IMR-90 (cell line): ENCODE results near the gene FAM204A. TPM values are rescaled to one million over a fixed set of nuclear protein-coding genes. Genes with fewer than 3 reads are reported as not detected.
A peak's percentile ranks its signal among the peaks of the same experiment; 100 is the strongest.

Source experiments
- ATAC-seq: fragments of 200-7000 bp; cut with Tn5 transposase; 2 replicates; pipeline ENCODE4 v1.9.1; 2020; ENCODE audit warnings: low read depth, mild to moderate bottlenecking, moderate library complexity
- BruUV-seq: library from RNA; stranded (reverse); fragments of 400-500 nt; replicated peaks from 2 replicates; lab custom pipeline; 2021; lab: Mats Ljungman, UMichigan
- CTCF ChIA-PET: fragments of 300-600 bp; formaldehyde crosslinking; extraction: SDS; loops from one replicate; lab custom pipeline; 2021; ENCODE audit warnings: antibody characterized with exemption; lab: Yijun Ruan, JAX
- POLR2A ChIA-PET: fragments of 300-600 bp; sonication (Branson Sonifier 250); formaldehyde crosslinking; loops from one replicate; lab custom pipeline; 2022; ENCODE audit warnings: antibody characterized with exemption; ENCODE audit not compliant: unreplicated experiment; lab: Charles Lee
- DNase-seq: peaks from one replicate; pipeline ENCODE4 v3.0.0; 2013
- H2AFZ ChIP-seq: replicated peaks from 2 replicates; pipeline ENCODE3; 2013; ENCODE audit warnings: low read length, mild to moderate bottlenecking; ENCODE audit not compliant: poor library complexity
- H2AK5ac ChIP-seq: 2 replicates; pipeline ENCODE4 v1.6.1; 2013; ENCODE audit warnings: low read depth, low read length, inconsistent platforms
- H2AK9ac ChIP-seq: replicated peaks from 2 replicates; pipeline ENCODE3; 2013; ENCODE audit warnings: mild to moderate bottlenecking, low read depth, low read length, moderate library complexity; ENCODE audit not compliant: poor library complexity
- H2BK120ac ChIP-seq: 2 replicates; pipeline ENCODE4 v1.6.1; 2013; ENCODE audit warnings: low read depth, low read length, inconsistent platforms
- H2BK15ac ChIP-seq: 3 replicates; pipeline ENCODE4 v1.6.1; 2013; ENCODE audit warnings: low read depth, low read length, inconsistent platforms
- H2BK20ac ChIP-seq: 2 replicates; pipeline ENCODE4 v1.6.1; 2013; ENCODE audit warnings: low read depth, mild to moderate bottlenecking, inconsistent platforms, low read length, moderate library complexity
- H2BK5ac ChIP-seq: 2 replicates; pipeline ENCODE4 v1.6.1; 2013; ENCODE audit warnings: mild to moderate bottlenecking, low read depth, low read length, inconsistent platforms; ENCODE audit not compliant: poor library complexity, severe bottlenecking
- H3K14ac ChIP-seq: replicated peaks from 2 replicates; pipeline ENCODE4 v1.6.1; 2013; ENCODE audit warnings: low read depth, low read length, inconsistent platforms
- H3K18ac ChIP-seq: 2 replicates; pipeline ENCODE4 v1.6.1; 2013; ENCODE audit warnings: low read depth, low read length, control low read depth
- H3K23ac ChIP-seq: 2 replicates; pipeline ENCODE4 v1.6.1; 2013; ENCODE audit warnings: low read depth, low read length, inconsistent platforms
- H3K27ac ChIP-seq: 2 replicates; pipeline ENCODE4 v1.5.1; 2013; ENCODE audit warnings: mild to moderate bottlenecking, control low read depth, low read length; ENCODE audit not compliant: insufficient read depth
- H3K27me3 ChIP-seq: 2 replicates; pipeline ENCODE4 v1.6.1; 2013; ENCODE audit warnings: low read length; ENCODE audit not compliant: control insufficient read depth, insufficient read depth
- H3K36me3 ChIP-seq: 2 replicates; pipeline ENCODE4 v1.6.1; 2013; ENCODE audit warnings: low read length, mixed read lengths; ENCODE audit not compliant: control insufficient read depth, insufficient read depth
- H3K4ac ChIP-seq: 2 replicates; pipeline ENCODE4 v1.6.1; 2013; ENCODE audit warnings: low read depth, low read length, inconsistent platforms
- H3K4me1 ChIP-seq: 2 replicates; pipeline ENCODE4 v1.6.1; 2013; ENCODE audit warnings: low read length, mixed read lengths; ENCODE audit not compliant: control insufficient read depth, insufficient read depth
- H3K4me2 ChIP-seq: 2 replicates; pipeline ENCODE4 v1.6.1; 2013; ENCODE audit warnings: low read depth, mild to moderate bottlenecking, control low read depth, low read length, moderate library complexity
- H3K4me3 ChIP-seq: 2 replicates; pipeline ENCODE4 v1.5.1; 2013; ENCODE audit warnings: low read depth, mild to moderate bottlenecking, control low read depth, low read length, moderate library complexity; ENCODE audit not compliant: insufficient read depth
- H3K56ac ChIP-seq: 2 replicates; pipeline ENCODE4 v1.6.1; 2013; ENCODE audit warnings: low read length, inconsistent platforms; ENCODE audit not compliant: insufficient read depth; ENCODE audit errors: extremely low read depth
- H3K79me1 ChIP-seq, 2 experiments: 2 replicates each; pipeline ENCODE4 v1.6.1; 2013; ENCODE audit warnings: low read length in 2 of 2, inconsistent platforms in 1 of 2, low read depth in 1 of 2
- H3K9ac ChIP-seq: 2 replicates; pipeline ENCODE4 v1.6.1; 2013; ENCODE audit warnings: low read depth, low read length, control low read depth
- H3K9me1 ChIP-seq: 2 replicates; pipeline ENCODE4 v1.6.1; 2013; ENCODE audit warnings: low read length, inconsistent platforms; ENCODE audit not compliant: insufficient read depth
- H3K9me3 ChIP-seq: 2 replicates; pipeline ENCODE4 v1.6.1; 2013; ENCODE audit warnings: low read length; ENCODE audit not compliant: control insufficient read depth, insufficient read depth
- H4K20me1 ChIP-seq: 2 replicates; pipeline ENCODE4 v1.6.1; 2013; ENCODE audit warnings: low read length, inconsistent platforms; ENCODE audit not compliant: insufficient read depth
- H4K5ac ChIP-seq: 2 replicates; pipeline ENCODE4 v1.6.1; 2013; ENCODE audit warnings: mild to moderate bottlenecking, low read depth, low read length, control low read depth
- H4K8ac ChIP-seq, 2 experiments: 2 replicates each; pipeline ENCODE4 v1.6.1; 2013; ENCODE audit warnings: low read depth in 2 of 2, low read length in 2 of 2, control low read depth in 1 of 2, inconsistent platforms in 1 of 2
- H4K91ac ChIP-seq: 2 replicates; pipeline ENCODE4 v1.6.1; 2013; ENCODE audit warnings: low read depth, low read length, inconsistent platforms; ENCODE audit not compliant: insufficient read depth
- BHLHE40 ChIP-seq: fragments of 150-350 bp; IDR thresholded peaks from 2 replicates; pipeline ENCODE4 v1.6.1; 2016; ENCODE audit warnings: mild to moderate bottlenecking, low read depth, low read length
- CEBPB ChIP-seq: IDR thresholded peaks from 2 replicates; pipeline ENCODE4 v1.6.1; 2012; ENCODE audit warnings: low read depth, low read length, improper control_type of control experiment
- CTCF ChIP-seq: conservative IDR thresholded peaks from 2 replicates; pipeline ENCODE4 v1.5.1; 2012; ENCODE audit warnings: mild to moderate bottlenecking, low read depth, low read length, improper control_type of control experiment
- FOS ChIP-seq: fragments of 150-350 bp; IDR thresholded peaks from 2 replicates; pipeline ENCODE4 v1.6.1; 2016; ENCODE audit warnings: low read depth, low read length
- MAFK ChIP-seq: IDR thresholded peaks from 2 replicates; pipeline ENCODE4 v1.6.1; 2012; ENCODE audit warnings: low read depth, low read length, improper control_type of control experiment
- MXI1 ChIP-seq: IDR thresholded peaks from 2 replicates; pipeline ENCODE4 v1.6.1; 2012; ENCODE audit warnings: low read depth, mild to moderate bottlenecking, low read length, moderate library complexity, borderline replicate concordance
- POLR2A ChIP-seq: IDR thresholded peaks from 2 replicates; pipeline ENCODE4 v1.6.1; 2012; ENCODE audit warnings: mild to moderate bottlenecking, low read depth, low read length
- RAD21 ChIP-seq: IDR thresholded peaks from 2 replicates; pipeline ENCODE4 v1.6.1; 2012; ENCODE audit warnings: low read length, improper control_type of control experiment
- RFX5 ChIP-seq: IDR thresholded peaks from 2 replicates; pipeline ENCODE4 v1.8.0; 2012; ENCODE audit warnings: low read depth, mild to moderate bottlenecking, low read length, moderate library complexity
- WGBS, 2 experiments: methylation state at CpG; one replicate each; pipeline versions ENCODE4 v1.1.5 to v1.1.7; 2013; ENCODE audit warnings: missing lambda C conversion rate in 2 of 2; ENCODE audit not compliant: insufficient read length in 1 of 2; ENCODE audit errors: extremely low coverage in 2 of 2; 5-methylcytosine and 5-hydroxymethylcytosine counted together
- dilution Hi-C: fragments of 300-500 bp; cut with HindIII; formaldehyde crosslinking; loops from one replicate; pipeline ENCODE4 v1.14.3; 2018; ENCODE audit warnings: low sequenced_read_pairs; ENCODE audit not compliant: unreplicated experiment
- in situ Hi-C: fragments of 300-500 bp; cut with MboI; formaldehyde crosslinking; loops from 3 replicates; pipeline ENCODE4 v1.14.3; 2019; ENCODE audit warnings: low sequenced_read_pairs, inconsistent platforms, mixed read lengths
- intact Hi-C: fragments of 100-400 bp; cut with micrococcal nuclease; formaldehyde crosslinking; loops from 2 replicates; pipeline ENCODE4 v1.10.0; 2022
- polyA plus RNA-seq, 3 experiments: library from polyadenylated mRNA; depleted of rRNA; stranded (reverse); fragments of >200 nt; gene quantifications; 2 replicates each; pipeline ENCODE4 v1.2.3, GENCODE V29; 2012; ENCODE audit warnings: low replicate concordance in 1 of 3
- total RNA-seq: library from RNA; depleted of rRNA; stranded (reverse); fragments of >200 nt; gene quantifications from 2 replicates; pipeline ENCODE4 v1.2.3, GENCODE V29; 2012

The FAM204A gene
- total and polyA plus RNA-seq, 2 of the 4 experiments (the other 2 are of a cell fraction) = 23.6 to 54.3 TPM

- Histone ChIP-seq H4K8ac (no peak overlapping the region), H2BK120ac (no peak overlapping the region), H3K4me2 (peak overlapping the region; percentile 77), H3K4ac (no peak overlapping the region), H3K27ac (peak overlapping the region; percentile 38; the same call in 1 of the 2 replicates), H2AFZ (peak overlapping the region; percentile 5), H3K9me3 (no peaks in the 10 kb centered on the region), H3K79me1 (no peaks in the 10 kb centered on the region), H3K56ac (no peak overlapping the region), H2BK20ac (no peak overlapping the region), H3K4me1 (peaks cover 1% of the 10 kb centered on the region; the same call in 1 of the 2 replicates), H3K36me3 (no peaks in the 10 kb centered on the region), H2AK9ac (no peak overlapping the region), H2AK5ac (no peak overlapping the region), H3K9ac (peak overlapping the region; percentile 42; the same call in 1 of the 2 replicates), H3K27me3 (peaks cover 3% of the 10 kb centered on the region; the same call in 1 of the 2 replicates), H3K18ac (no peak overlapping the region; the same call in 1 of the 2 replicates), H3K4me3 (peak overlapping the region; percentile 27; the same call in 1 of the 2 replicates), H2BK15ac (no peak overlapping the region), H4K5ac (no peak overlapping the region), H3K9me1 (no peaks in the 10 kb centered on the region), H4K20me1 (no peaks in the 10 kb centered on the region), H2BK5ac (no peak overlapping the region), H4K91ac (no peak overlapping the region), H3K23ac (no peak overlapping the region), H3K14ac (no peak overlapping the region)
- ChIA-PET CTCF (interaction anchor here (0.6 to 1.5 kb wide), 3 partner anchors 18 to 932 kb away, joined by 4 to 5 read pairs (median 4); no protein-coding TSS in a partner anchor), POLR2A (interaction anchor here (0.8 to 1.1 kb wide), 2 partner anchors 10 to 28 kb away, joined by 3 to 4 read pairs; no protein-coding TSS in a partner anchor)
- dilution Hi-C loops (no loop called here), in situ Hi-C loops (no loop called here), intact Hi-C loops (loop anchor here (2.0 kb wide), 1 partner anchor 39 kb away; no protein-coding TSS in a partner anchor)
- ATAC-seq = peak; percentile 85
- 0% methylated on average over 7 of the region's 16 CpGs; no CpG with 5 or more reads in 1 of the 2 experiments for WGBS, 2 experiments
- BruUV-seq = no TSS peak
- no peak for TF ChIP-seq POLR2A
- TF ChIP-seq MXI1 = no peak
- no peak for TF ChIP-seq RFX5
- no peak for TF ChIP-seq RAD21
- TF ChIP-seq FOS = no peak
- peak; percentile 37; the same call in 1 of the 2 replicates for TF ChIP-seq CEBPB
- TF ChIP-seq BHLHE40 = no peak
- no peak for TF ChIP-seq CTCF
- TF ChIP-seq MAFK = no peak
- peak; percentile 43 for DNase-seq
Observed at GRCh38 chr10:118272149-118272721, 69.9 kb downstream of the FAM204A start.
